HG03521 (cell line): ENCODE data around the gene DUSP5.
A peak's percentile ranks its signal among the peaks of the same experiment; 100 is the strongest.
"Not testable (repeated sequence)": the region's sequence is repeated elsewhere in the genome, so short reads cannot be mapped to it uniquely, and the experiment has no call there.

Experiments
- ATAC-seq: cut with Tn5 transposase; IDR thresholded peaks from one replicate; pipeline ENCODE4 v1.9.1; 2021; ENCODE audit warnings: mild to moderate bottlenecking, moderate library complexity; ENCODE audit not compliant: unreplicated experiment

The DUSP5 gene

DNA sequence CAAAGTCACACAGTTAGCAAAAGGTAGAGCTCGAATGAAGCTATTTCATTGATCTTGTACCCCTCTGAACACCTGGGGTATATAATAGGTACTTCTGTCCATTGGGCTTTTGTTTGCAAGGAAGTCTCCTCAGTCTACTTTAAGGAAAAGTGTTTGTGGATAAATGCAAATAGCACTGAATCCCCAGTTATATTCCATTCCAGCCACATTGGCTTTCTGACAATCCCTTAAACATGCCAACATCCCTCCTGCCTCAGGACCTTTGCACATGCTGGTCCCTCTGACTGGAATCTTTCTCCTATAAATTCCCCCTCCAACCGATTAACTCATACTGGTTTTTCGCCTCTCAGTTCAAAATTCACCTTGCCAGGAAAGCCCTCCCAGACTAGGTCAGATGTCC, 17.1 kb downstream of the DUSP5 start:
- ATAC-seq, result no peak

DNA sequence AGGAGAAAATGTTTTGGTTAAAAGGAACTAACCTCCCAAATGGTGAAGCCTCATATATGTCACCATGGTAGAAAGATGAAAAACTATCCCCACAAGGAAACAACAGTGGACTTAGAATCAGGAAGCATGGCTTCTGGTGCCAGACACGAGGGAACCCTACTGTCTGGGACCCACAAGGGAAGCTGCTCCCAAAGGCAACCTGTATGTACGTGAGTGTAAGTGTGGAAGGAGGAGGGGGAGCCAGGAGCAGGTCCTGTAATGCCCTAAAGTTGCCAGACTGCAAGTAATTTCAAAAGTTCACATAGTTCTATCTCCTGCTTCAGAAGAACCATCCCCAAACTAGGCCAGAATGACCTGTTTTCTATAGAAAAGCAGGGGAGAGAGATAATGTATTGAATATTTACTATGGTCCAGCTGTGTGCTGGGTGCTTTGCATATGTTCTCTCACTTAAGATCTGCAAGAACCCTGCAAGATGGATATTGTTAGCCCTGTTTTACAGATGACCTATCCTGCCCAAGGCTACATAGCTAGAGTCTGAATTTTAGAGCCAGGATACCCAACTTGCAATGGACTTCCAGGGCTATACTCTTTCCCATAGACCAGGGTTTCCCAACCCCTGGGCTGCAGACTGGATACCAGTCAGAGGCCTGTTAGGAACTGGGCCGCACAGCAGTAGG, 19.2 kb downstream of the DUSP5 start:
- ATAC-seq, result no peak

DNA sequence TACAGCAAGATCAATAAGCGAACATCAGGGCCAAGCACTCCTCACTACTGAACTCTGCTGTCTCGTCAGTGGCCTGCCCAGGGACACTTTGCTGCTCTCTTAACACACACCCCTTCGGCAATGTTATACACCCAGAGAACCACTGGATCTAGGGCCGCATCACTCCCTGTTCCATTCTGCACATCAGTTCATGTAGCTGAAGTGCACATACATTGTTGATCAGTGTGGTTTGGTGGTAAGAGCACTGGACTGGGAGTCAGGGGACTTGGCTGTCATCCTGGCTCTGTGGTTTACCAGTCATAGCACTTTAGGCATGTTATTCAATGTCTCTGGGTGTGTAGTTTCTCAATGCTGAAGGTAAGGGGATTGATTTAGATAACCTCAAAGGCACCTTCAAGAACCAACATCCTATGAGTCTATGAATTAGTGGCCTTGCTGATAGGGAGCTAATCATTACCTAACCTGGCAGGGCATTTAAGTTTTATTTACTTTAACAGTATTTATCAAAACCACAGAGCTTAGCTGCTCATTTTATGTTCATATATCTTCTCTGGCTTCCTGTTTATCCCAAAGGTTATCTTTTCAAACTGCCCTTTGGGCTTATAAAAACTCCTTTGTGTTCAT, 24.8 kb downstream of the DUSP5 start:
- no peak for ATAC-seq

DNA sequence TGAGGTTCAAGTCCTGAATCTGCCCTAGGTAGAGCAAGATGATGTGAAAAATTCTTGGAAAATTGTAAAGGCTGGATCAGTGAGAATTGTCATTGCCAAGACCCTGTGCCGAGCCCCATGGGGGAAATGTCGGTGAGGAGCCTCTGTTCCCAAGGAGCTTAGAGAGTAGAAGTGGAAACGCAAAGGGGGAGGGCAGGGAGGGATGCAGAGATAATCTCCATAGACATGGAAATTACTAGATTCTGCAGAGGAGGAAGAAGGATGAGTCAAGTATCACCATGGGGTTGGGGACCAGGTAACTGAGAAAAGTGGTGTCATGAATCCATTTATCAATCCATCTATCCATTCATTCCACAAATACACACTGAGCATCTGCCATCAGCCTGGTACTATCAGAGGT, 26.0 kb downstream of the DUSP5 start:
- ATAC-seq, result no peak

DNA sequence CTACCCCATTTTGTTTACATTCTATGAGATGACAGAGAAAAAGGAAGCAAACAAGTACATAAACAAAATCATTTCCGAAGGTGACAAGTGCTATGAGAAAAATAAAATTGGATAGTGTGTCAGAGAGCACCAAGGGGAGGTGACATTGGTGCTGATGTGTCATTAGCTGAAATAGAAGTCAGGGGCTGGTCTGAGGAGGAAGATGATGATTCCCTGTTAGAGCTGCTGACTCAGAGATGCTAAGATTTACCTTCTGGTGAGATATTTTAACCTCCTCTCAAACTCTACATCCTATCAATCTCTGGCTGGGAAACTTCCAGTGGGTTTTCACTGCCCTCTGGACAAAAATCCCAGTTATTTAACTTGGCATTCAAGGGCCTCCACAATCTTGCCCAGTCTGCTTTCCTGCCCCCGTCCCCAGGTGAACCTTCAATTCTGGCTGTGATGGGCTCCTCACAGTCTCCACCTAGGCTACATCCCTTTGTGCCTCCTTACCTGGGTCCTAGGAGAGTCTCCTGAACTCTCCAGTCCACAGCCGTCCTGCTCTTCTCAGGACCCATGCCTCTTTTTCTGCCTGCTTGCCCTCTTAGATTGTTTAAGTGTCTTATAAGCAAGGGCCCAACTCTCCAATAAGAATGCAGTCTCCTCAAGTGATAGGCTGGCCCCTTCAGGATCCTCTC, 26.6 kb downstream of the DUSP5 start:
- ATAC-seq, result no peak

DNA sequence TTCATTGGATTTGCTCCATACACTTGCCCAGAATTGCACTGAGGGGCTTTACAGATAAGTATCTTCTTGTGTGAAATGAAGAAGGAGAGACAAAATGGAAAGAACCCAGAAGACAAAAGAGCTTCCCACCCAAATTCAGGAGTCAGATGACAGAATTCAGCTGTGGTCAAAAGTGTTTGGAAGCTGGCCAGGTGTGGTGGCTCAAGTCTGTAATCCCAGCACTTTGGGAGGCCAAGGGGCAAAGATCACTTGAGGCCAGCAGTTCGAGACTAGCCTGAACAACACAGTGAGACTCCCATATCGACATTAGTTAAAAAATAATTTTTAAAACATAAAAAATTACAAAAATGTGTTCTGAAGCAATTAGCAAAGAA, 27.1 kb downstream of the DUSP5 start:
- no peak for ATAC-seq

DNA sequence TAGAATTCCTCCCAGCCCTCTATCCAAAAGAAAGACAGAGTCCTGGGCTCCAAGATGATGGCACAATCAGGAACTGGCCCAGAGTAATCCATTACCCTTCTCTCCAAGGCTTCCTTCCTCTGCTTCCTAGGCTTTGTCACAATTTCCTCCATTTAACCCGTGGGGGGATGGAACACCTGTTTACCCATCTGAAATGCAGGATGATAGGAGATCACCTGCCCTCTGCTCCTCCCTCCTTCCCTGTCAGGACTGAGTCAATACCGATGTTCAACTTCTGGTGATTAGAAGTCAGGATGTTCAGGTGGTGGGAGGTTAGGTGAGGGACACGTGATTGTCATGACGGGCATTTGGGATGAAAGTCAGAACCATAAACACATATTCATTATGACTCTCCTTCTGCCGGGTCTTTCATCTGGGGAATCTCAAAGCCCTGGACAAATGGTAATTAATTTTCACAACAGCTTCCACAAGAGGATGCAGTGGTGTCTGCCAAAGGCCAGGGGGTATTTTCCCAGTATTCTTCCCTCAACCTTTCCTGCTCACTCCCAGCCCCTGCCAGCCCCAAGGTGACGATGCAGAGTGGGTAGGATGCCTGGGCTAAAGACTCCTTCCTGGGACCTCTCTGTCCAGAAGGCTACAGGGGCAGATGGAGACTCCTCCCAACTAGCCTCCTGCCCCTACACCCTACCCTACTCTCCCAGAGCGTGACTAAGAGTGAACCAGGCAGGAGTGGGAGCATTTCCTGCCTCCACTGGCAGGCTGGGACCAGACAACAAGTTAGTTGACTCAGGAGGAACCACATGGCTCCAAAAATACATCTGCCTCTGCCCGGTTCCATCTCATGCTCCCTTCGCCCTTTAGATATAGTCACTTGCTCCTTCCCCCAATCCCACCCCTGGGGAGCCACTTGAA, 27.9 kb downstream of the DUSP5 start:
- ATAC-seq, result no peak

DNA sequence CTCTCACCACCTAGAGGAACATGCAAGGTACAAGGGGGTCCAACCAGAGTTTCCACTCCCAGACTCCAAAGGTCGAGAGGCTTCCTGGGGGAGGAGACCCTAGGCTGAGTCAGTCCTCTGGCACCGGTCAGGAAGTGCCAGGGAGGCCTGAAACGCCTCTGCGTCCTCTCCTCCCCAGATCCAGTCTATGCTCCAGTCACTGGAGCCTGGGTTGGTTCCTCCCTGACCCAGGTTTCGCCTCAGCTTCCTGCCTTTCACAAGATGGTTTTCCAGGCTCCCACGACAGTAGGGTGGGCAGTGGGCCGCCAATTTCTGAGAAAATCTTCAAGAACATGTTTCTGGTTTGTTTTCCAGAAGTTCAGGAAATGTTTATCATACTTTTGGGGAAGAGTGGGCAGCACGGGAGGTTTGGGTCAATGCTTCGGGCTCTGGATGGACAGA, 30.0 kb downstream of the DUSP5 start:
- no peak for ATAC-seq

DNA sequence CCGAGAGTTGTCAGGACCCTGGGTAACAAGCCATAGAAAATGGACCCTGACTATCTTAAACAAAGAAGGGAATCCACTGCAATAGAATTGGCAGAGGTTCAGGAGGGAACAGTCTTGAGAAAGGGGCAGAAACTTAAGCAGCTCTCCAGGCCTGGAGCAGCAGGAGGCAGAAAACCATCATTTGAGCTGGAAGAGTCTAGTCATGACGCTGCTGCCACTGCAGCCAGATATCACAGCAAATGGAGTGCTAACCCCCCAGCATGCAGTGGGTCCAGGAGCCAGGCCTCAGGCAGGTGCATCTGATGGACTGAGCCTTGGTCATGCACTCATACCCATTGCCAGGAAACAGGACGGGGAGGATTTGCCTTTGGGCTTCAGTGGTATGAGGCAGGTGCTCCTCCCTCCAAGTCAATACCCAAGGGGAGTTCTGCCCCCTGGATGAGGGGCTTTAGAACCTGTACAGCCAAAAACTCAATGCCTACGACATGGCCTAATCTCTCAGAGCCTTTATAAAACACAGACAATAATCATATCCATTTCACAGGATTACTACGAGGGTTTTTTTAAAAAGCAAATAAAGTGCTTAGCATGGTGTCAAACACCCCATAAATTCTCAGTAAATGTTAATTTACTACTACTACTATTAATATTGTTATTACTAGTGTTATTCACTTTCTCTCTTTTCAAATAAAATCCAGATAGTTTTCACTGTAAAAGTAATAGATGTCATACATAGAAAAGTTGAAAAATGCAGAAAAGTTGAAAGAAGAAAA, 30.7 kb downstream of the DUSP5 start:
- ATAC-seq, result no peak

DNA sequence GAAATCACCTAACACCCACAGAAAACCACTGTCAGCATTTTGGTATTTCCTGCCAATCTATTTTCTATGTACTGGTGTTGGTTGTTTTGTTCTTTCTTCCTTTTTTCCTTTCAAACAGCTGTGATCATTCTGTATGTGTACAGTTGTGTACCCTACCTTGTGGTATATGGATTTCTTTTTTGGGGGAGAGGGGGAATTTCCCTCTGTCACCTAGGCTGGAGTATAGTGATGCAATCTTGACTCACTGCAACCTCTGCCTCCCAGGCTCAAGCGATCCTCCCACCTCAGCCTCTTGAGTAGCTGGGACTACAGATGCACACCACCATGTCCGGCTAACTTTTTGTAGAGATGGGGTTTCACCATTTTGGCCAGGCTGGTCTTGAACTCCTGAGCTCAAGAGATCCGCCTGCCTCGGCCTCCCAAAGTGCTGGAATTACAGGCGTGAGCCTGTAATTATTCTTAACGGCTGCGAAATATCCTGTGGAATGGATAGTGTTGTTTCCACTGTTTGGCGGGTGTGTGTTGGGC, 31.4 kb downstream of the DUSP5 start:
- peak; percentile 44 for ATAC-seq

DNA sequence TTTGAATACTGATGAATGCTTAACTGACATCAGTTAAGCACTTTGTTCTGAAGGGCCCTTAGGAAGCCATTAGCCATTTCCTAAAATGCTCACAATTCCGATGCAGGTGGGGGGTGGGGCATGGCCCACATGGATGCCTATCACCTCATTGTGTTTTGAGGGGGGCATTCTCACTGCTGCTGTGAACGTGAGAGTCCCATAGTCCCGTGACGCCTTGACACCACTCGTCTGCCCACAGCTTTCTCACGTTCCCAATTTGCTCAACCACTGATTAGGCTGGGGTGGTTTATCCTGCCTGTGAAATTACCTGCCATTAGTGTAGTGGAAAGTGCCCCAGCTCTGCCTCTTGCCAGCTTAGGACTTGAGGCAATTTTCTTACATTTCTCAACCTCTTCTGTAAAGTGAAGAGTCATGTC, 31.9 kb downstream of the DUSP5 start:
- no peak for ATAC-seq

DNA sequence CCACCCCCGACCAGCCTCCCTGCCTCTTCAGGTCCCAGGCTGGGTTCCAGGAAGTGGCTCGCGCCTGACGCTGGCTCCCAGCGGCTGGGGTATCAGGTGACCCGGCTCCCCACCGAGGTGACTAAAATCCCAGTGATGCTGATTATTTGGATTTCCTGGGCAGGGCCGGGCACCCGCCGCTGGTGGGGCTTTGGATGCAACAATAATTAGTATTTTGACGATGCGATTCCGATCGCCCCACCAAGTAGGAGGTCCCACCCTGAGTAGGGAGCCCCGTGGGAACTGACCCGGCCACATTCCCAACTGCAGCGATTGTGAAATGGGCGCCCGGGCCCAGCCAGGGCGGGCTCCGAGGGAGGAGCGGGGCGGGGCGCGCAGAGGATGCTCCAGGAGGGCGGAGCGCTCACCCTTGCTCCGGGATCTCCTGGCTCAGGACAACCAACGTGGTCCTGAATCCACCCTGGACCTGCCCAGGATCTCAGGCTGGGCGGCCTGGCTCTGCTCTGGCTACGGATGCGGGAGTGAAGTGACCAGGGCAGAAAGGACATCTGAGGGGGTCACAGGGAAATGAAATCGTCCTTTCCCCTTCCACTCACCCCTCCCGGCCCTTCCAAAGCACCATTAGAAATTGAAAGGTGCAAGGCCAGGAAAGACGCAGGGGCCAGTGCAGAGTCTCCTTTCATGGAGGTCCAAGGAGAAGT, 32.6 kb downstream of the DUSP5 start:
- no peak for ATAC-seq

DNA sequence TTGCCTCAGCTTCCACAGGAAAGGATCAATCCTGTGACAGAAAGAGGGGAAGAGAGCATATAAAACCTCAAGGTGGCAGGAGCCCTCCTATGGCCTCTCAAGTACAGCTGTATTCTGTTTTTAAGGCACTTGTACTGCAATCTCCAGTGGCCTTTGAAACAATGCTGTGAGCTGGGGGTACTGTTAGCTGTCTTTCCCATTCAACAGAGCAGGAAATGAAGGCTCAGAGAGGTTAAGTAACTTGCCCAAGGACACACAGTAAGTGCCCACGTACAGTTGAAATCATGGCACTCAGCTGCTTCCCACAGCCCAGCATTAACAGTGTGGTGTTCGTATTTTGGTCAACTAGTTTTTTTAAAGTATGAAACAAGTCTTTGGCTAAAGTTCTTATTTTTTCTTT, 34.0 kb downstream of the DUSP5 start:
- no peak for ATAC-seq

DNA sequence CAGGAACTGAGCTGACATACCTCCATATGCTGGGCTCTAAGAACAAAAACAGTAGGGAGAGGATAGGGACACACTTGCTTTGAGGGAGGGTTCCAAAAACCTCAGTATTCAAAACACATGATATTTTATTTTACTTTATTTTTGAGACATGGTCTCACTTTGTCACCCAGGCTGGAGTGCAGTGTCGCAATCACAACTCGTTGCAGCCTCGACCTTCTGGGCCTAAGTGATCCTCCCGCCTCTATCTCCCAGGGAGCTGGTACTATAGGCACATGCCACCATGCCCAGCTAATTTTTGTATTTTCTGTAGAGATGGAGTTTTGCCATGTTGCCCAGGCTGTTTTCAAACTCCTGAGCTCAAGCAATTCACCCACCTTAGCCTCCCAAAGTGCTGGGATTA, 34.9 kb downstream of the DUSP5 start:
- ATAC-seq, result not testable (repeated sequence)

DNA sequence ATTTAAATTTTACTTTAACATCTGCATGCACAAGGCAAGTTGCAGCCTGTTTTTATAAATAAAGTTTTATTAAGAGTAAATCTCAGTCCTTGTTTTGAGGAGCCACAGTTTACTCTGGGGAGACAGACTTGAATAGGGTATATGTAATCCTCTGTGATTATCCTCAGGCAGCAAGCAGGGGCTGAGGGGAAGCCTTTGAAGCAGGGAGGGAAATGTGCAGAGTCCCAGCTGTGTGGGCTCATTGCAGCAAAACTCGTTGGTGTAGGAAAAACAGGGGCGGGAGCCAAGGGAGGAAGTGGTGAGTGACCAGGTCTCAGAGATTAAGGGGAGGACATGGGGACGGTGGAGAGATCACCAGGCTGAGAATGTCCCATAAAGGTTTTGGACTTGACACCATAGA, 35.4 kb downstream of the DUSP5 start:
- ATAC-seq, result no peak

DNA sequence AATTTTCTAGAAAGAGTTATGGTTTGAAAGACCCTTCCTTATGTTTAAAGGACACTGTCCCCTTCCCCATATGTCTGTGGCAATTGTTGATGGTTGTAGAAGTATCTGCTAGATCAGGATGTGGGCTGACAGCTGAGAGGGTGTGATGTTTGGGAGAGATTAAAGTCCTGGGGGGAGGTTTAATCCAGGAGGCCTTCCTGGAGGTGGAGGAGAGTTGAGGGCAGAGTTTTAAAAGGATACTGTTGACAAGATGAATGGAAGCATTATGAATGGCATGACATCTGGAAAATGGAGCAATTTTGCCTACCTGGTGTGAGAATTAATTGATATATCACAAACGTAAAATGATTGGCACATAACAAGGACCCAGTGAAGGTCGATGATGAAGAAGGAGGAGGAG, 36.9 kb downstream of the DUSP5 start:
- no peak for ATAC-seq

DNA sequence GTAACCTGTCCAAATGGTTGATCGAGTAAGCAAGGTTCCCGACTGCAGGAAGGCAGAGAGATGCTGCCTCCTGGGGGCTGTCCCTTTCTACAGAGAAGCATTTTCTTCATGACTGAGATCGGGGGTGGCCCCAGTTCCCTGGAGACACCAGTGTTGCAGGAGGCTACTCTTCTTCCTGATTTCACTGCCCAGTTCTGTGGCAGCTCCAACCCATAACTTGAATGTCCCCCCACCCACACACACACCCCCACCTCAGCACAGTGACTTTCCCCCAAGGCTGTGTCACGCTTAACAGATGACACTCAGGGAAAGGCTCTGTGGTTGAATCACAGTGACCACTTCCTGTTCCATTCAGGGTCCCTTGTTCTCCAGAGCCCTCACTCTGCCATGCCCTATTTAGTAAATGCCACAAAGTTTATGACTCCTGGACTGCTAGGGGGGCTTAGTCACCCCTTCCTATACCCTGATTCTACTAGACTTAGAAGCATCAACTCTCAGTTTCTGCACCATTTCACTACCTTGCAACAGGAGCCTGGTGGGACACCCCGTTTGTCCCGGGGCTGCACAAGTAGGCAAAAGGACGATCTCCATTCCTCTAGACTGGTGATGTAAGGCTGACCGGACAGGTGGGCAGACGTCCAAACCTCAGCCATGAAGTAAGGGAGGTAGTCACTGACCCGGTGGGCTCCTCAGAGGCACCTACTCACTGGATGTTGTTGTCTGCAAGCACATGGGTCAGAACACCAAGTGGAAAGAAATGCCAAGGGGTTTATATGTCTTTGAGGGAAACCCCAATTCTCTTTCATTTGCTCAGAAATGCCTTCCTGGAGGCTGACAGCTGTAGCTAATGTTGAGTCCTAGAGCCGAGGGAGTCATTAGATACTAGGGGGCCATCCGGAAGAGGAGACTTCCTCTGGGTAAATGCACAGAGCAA, 38.5 kb downstream of the DUSP5 start:
- peak; percentile 69 for ATAC-seq

DNA sequence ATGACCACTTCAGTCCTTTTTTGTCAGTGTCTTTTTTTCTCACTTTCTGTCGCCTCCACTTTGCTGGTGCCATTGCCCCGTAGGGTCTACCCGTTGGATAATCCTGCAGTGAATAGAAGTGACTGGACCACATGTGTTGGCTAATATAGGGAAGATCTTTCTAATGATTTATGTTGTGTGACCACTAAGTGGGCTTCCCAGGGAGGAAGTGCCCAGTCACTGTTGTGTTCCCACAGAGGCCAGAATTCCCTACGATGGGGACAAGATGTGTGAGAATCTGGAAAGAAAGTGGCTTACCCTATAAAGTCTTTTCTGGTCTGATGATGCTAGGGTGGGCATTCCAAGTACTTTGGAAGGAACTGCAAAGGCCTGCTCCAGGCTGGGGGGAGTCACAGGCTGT, 41.4 kb downstream of the DUSP5 start:
- ATAC-seq, result no peak

DNA sequence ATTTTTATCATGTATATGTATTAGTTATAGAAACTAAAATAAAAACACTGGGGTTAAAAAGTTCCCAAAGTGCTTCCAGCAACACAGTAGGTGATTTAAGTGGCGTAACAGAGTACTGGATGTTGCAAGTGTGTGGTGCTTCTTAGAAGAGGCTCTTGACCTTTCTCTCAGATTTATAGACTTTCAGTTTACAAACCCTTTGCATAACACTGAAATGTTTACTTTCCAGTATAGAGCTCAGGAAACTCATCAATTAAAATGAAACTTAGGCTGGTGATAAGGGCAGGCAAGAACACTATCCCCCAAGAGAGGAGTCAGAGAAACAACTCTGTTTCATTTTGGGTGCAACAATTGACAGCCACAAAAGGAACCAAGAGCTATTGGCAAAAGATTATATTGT, 42.3 kb downstream of the DUSP5 start:
- ATAC-seq, result no peak
